ENCODE data around the gene SLC5A2. TPM values are rescaled to one million over a fixed set of nuclear protein-coding genes. Genes with fewer than 3 reads are reported as not detected.

Gene SLC5A2
- total and polyA plus RNA-seq, 2 donors (not counting 1 experiment from before 2014, with no cell fraction given), result not detected

- H3K4me1 ChIP-seq (ENCODE audit: control insufficient read depth, extremely low read depth, insufficient read depth, low read length), result peaks cover 23% of the 10 kb centered on the region
- peaks cover 37% of the 10 kb centered on the region for H3K79me2 ChIP-seq (ENCODE audit: control insufficient read depth, insufficient read depth, low read length)
These were observed 29.4 kb upstream of the SLC5A2 start for GRCh38 chr16:31453255-31454204.

GRCh38 chr16:31455601-31456314 is 27.2 kb upstream of the SLC5A2 start:
- DNase-seq (ENCODE audit: low read depth in 2 of 2), result no peak
- Histone ChIP-seq H3K27me3 (ENCODE audit: control insufficient read depth, insufficient read depth, low read length) (no peaks in the 10 kb centered on the region), H3K9me3 (ENCODE audit: control insufficient read depth, insufficient read depth, low read depth, low read length) (no peaks in the 10 kb centered on the region), H3K9ac (ENCODE audit: insufficient read depth, low read length) (no peak overlapping the region), H3K27ac (ENCODE audit: insufficient read depth, low read length) (peak overlapping the region; percentile 26), H3K36me3 (ENCODE audit: control insufficient read depth, insufficient read depth, low read length) (peaks cover 3% of the 10 kb centered on the region), H3K4me3 (replicated peaks in 1 of 4; ENCODE audit: control extremely low read depth in 1 of 4, insufficient read depth in 1 of 4, low read depth in 3 of 4, low read length in 4 of 4) (no peak overlapping the region), H4K20me1 (ENCODE audit: control insufficient read depth, extremely low read depth, insufficient read depth, low read length) (no peaks in the 10 kb centered on the region), H2AFZ (ENCODE audit: low read length) (no peak overlapping the region), H3K79me2 (ENCODE audit: control insufficient read depth, insufficient read depth, low read length) (peaks cover 37% of the 10 kb centered on the region), H3K4me1 (ENCODE audit: control insufficient read depth, extremely low read depth, insufficient read depth, low read length) (peaks cover 28% of the 10 kb centered on the region), H3K4me2 (ENCODE audit: extremely low read depth, insufficient read depth, low read length) (peak overlapping the region; percentile 15)
- TF ChIP-seq CTCF (conservative IDR thresholded peaks at IDR 0.05 in 1 of 2, IDR thresholded peaks at IDR 0.05 in 1 of 2; ENCODE audit: low read depth in 1 of 2, low read length in 2 of 2), result peak; percentile 26 to 35
- TF ChIP-seq EZH2 (IDR thresholded peaks at IDR 0.05; ENCODE audit: low read length, missing control alignments), result no peak

More at GRCh38 chr16:31453255-31454204, 29.4 kb upstream of the SLC5A2 start:
- H3K27me3 ChIP-seq (ENCODE audit: control insufficient read depth, insufficient read depth, low read length), result no peaks in the 10 kb centered on the region
- TF ChIP-seq EZH2 (IDR thresholded peaks at IDR 0.05; ENCODE audit: low read length, missing control alignments) (no peak), CTCF (conservative IDR thresholded peaks at IDR 0.05 in 1 of 2, IDR thresholded peaks at IDR 0.05 in 1 of 2; ENCODE audit: low read depth in 1 of 2, low read length in 2 of 2) (no peak)
- H3K4me3 ChIP-seq (replicated peaks in 1 of 4; ENCODE audit: control extremely low read depth in 1 of 4, insufficient read depth in 1 of 4, low read depth in 3 of 4, low read length in 4 of 4), result no peak overlapping the region
- H4K20me1 ChIP-seq (ENCODE audit: control insufficient read depth, extremely low read depth, insufficient read depth, low read length), result no peaks in the 10 kb centered on the region
- no peak overlapping the region for H2AFZ ChIP-seq (ENCODE audit: low read length)
- H3K9ac ChIP-seq (ENCODE audit: insufficient read depth, low read length), result no peak overlapping the region
- DNase-seq (ENCODE audit: low read depth in 2 of 2), result peak; percentile 49 to 63
- no peaks in the 10 kb centered on the region for H3K9me3 ChIP-seq (ENCODE audit: control insufficient read depth, insufficient read depth, low read depth, low read length)
- peaks cover 3% of the 10 kb centered on the region for H3K36me3 ChIP-seq (ENCODE audit: control insufficient read depth, insufficient read depth, low read length)
- peak overlapping the region; percentile 17 for H3K4me2 ChIP-seq (ENCODE audit: extremely low read depth, insufficient read depth, low read length)
- H3K27ac ChIP-seq (ENCODE audit: insufficient read depth, low read length), result peak overlapping the region; percentile 50

- H3K4me2 ChIP-seq (ENCODE audit: extremely low read depth, insufficient read depth, low read length), result peak overlapping the region; percentile 96
- H3K79me2 ChIP-seq (ENCODE audit: control insufficient read depth, insufficient read depth, low read length), result peaks cover 37% of the 10 kb centered on the region
- no peaks in the 10 kb centered on the region for H3K9me3 ChIP-seq (ENCODE audit: control insufficient read depth, insufficient read depth, low read depth, low read length)
- no peak overlapping the region for H3K9ac ChIP-seq (ENCODE audit: insufficient read depth, low read length)
- H4K20me1 ChIP-seq (ENCODE audit: control insufficient read depth, extremely low read depth, insufficient read depth, low read length), result no peaks in the 10 kb centered on the region
- H3K27ac ChIP-seq (ENCODE audit: insufficient read depth, low read length), result no peak overlapping the region
- no peak for DNase-seq (ENCODE audit: low read depth in 2 of 2)
- H3K36me3 ChIP-seq (ENCODE audit: control insufficient read depth, insufficient read depth, low read length), result peaks cover 4% of the 10 kb centered on the region
- peaks cover 26% of the 10 kb centered on the region for H3K4me1 ChIP-seq (ENCODE audit: control insufficient read depth, extremely low read depth, insufficient read depth, low read length)
- H3K27me3 ChIP-seq (ENCODE audit: control insufficient read depth, insufficient read depth, low read length), result no peaks in the 10 kb centered on the region
- H3K4me3 ChIP-seq (replicated peaks in 1 of 4; ENCODE audit: control extremely low read depth in 1 of 4, insufficient read depth in 1 of 4, low read depth in 3 of 4, low read length in 4 of 4), result peak overlapping the region in 1 of 4 experiments; percentile 89
- TF ChIP-seq CTCF (conservative IDR thresholded peaks at IDR 0.05 in 1 of 2, IDR thresholded peaks at IDR 0.05 in 1 of 2; ENCODE audit: low read depth in 1 of 2, low read length in 2 of 2) (no peak), EZH2 (IDR thresholded peaks at IDR 0.05; ENCODE audit: low read length, missing control alignments) (no peak)
- no peak overlapping the region for H2AFZ ChIP-seq (ENCODE audit: low read length)
These were observed 25.9 kb upstream of the SLC5A2 start for GRCh38 chr16:31456988-31457360.
